Measurements from ENCODE around the gene CORIN.

DNA sequence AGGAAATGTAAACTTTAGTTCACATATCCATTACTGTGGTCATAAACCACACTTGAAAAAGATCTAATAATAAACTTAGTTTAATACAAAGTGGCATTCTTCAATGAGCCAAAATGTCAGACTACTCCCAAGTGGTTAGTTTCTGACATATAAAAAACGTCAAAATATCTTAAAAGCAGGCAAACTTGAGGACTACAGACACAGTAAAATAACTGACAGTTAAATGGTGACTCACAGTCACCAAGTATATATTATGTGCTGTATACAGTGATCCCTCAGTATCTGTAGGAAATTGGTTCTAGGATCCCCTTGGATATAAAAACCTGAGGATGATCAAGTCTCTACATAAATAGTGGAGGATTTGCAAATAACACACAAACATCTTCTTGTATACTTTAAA is 11.6 kb upstream of the CORIN start:
- TF ChIP-seq, protein P1, sequence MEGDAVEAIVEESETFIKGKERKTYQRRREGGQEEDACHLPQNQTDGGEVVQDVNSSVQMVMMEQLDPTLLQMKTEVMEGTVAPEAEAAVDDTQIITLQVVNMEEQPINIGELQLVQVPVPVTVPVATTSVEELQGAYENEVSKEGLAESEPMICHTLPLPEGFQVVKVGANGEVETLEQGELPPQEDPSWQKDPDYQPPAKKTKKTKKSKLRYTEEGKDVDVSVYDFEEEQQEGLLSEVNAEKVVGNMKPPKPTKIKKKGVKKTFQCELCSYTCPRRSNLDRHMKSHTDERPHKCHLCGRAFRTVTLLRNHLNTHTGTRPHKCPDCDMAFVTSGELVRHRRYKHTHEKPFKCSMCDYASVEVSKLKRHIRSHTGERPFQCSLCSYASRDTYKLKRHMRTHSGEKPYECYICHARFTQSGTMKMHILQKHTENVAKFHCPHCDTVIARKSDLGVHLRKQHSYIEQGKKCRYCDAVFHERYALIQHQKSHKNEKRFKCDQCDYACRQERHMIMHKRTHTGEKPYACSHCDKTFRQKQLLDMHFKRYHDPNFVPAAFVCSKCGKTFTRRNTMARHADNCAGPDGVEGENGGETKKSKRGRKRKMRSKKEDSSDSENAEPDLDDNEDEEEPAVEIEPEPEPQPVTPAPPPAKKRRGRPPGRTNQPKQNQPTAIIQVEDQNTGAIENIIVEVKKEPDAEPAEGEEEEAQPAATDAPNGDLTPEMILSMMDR (conservative IDR thresholded peaks at IDR 0.05; ENCODE audit: low read length): no peak
- TF ChIP-seq EZH2phosphoT487 (IDR thresholded peaks at IDR 0.05; ENCODE audit: borderline replicate concordance): no peak

Measured in Loucy (cell line).